ENCODE measurements around the gene MRPL14. TPM values are rescaled to one million over a fixed set of nuclear protein-coding genes. Genes with fewer than 3 reads are reported as not detected.

Gene MRPL14
- total RNA-seq, 6 experiments from 2014 or later: 50.9 to 64.2 (median 56.0) TPM

DNA sequence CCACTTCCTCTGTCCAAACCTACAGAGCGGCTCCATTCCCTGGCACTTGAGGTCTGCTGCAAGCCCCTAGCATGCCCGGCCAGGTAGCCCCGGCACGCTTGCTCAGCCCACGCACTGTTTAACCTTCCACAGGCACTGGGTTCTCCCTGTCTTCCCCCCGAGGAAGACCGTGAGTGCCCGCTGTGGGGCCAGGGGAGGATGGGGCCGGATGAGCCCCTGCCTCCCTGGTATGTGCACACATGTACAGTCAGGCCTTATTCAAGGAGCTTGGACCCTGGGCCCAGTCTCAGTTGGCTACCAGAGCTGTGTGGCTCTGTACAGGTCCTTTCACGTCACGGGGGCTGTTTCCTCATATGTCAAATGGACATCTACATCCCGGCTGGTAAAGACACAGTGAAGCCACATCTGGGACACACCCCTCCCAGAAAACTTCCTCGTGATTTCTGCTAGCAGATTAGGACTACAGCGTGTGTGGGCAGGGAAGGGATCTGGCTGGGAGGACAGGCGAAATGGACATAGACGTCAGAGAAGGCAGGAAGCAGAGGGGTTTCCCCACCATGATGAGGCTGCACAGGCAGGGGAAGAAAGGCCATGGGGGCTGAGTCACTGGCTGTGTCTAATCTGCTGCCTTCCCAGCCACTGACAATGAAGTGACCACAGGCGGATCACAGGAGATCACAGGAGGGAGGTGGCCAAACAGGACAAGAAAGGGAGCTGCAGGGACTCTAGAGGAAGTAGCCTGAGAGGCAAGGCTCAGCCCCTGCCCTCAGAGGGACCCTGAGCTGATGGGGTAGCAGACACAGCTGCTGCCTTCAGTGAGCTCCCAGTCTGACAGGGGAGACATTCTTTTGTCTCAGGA lies 62.9 kb downstream of the MRPL14 start:
- H3K27me3 Mint-ChIP-seq (ENCODE audit: insufficient read depth): peaks cover 2% of the 10 kb centered on the region
- TF ChIP-seq, protein P1, sequence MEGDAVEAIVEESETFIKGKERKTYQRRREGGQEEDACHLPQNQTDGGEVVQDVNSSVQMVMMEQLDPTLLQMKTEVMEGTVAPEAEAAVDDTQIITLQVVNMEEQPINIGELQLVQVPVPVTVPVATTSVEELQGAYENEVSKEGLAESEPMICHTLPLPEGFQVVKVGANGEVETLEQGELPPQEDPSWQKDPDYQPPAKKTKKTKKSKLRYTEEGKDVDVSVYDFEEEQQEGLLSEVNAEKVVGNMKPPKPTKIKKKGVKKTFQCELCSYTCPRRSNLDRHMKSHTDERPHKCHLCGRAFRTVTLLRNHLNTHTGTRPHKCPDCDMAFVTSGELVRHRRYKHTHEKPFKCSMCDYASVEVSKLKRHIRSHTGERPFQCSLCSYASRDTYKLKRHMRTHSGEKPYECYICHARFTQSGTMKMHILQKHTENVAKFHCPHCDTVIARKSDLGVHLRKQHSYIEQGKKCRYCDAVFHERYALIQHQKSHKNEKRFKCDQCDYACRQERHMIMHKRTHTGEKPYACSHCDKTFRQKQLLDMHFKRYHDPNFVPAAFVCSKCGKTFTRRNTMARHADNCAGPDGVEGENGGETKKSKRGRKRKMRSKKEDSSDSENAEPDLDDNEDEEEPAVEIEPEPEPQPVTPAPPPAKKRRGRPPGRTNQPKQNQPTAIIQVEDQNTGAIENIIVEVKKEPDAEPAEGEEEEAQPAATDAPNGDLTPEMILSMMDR (IDR thresholded peaks at IDR 0.05): no peak
- H3K9me3 Mint-ChIP-seq: no peaks in the 10 kb centered on the region
- peaks cover 82% of the 10 kb centered on the region for H3K4me1 Mint-ChIP-seq (ENCODE audit: low read depth)
- peak; percentile 92 for DNase-seq
- H3K4me3 Mint-ChIP-seq: peak overlapping the region; percentile 56; the same call in 1 of the 2 replicates
- H3K36me3 Mint-ChIP-seq (ENCODE audit: low read depth): no peaks in the 10 kb centered on the region
- peak overlapping the region; percentile 93 for H3K27ac Mint-ChIP-seq

GRCh38 chr6:44063561-44064059 lies 63.6 kb downstream of the MRPL14 start:
- Mint-ChIP-seq H3K4me1 (ENCODE audit: low read depth) (peaks cover 86% of the 10 kb centered on the region), H3K27me3 (ENCODE audit: insufficient read depth) (peaks cover 2% of the 10 kb centered on the region), H3K4me3 (no peak overlapping the region), H3K9me3 (no peaks in the 10 kb centered on the region), H3K27ac (peak overlapping the region; percentile 93; the same call in 1 of the 2 replicates), H3K36me3 (ENCODE audit: low read depth) (no peaks in the 10 kb centered on the region)
- TF ChIP-seq, protein P1 (IDR thresholded peaks at IDR 0.05): no peak
- no peak for DNase-seq

Other genes with a start within 250 kb of the MRPL14 start
- gene TMEM63B, start 102 bp upstream of the MRPL14 start, total RNA-seq (2021; fragmentation: NEBNext Ultra II Directional; extraction: Animal tissue kit (Norgen Biotek cat#: 25700)): 10 to 100 TPM; 38.3 to 55.1 (median 44.7) TPM
- not detected for gene CAPN11, start 31.4 kb upstream of the MRPL14 start, total RNA-seq (2021; fragmentation: NEBNext Ultra II Directional; extraction: Animal tissue kit (Norgen Biotek cat#: 25700))
- gene MYMX, start 89.5 kb upstream of the MRPL14 start, total RNA-seq (2021; fragmentation: NEBNext Ultra II Directional; extraction: Animal tissue kit (Norgen Biotek cat#: 25700)): not detected
- 10 to 100 TPM; 14.9 to 29.9 (median 26.8) TPM for gene SLC29A1, start 96.1 kb upstream of the MRPL14 start, total RNA-seq (2021; fragmentation: NEBNext Ultra II Directional; extraction: Animal tissue kit (Norgen Biotek cat#: 25700))
- gene HSP90AB1, start 119.6 kb upstream of the MRPL14 start, total RNA-seq (2021; fragmentation: NEBNext Ultra II Directional; extraction: Animal tissue kit (Norgen Biotek cat#: 25700)): 1,000 to 10,000 TPM in 1 of 6 experiments, 100 to 1,000 TPM in 5; 847 to 1,026 (median 920) TPM
- gene SLC35B2, start 130.1 kb upstream of the MRPL14 start, total RNA-seq (2021; fragmentation: NEBNext Ultra II Directional; extraction: Animal tissue kit (Norgen Biotek cat#: 25700)): 100 to 1,000 TPM; 108 to 132 (median 120) TPM
- 1 to 10 TPM; 4.2 to 6.7 (median 5.8) TPM for gene NFKBIE, start 138.1 kb upstream of the MRPL14 start, total RNA-seq (2021; fragmentation: NEBNext Ultra II Directional; extraction: Animal tissue kit (Norgen Biotek cat#: 25700))
- gene TMEM151B, start 143.0 kb upstream of the MRPL14 start, total RNA-seq (2021; fragmentation: NEBNext Ultra II Directional; extraction: Animal tissue kit (Norgen Biotek cat#: 25700)): not detected
- 10 to 100 TPM in 5 of 6 experiments, 1 to 10 TPM in 1; 8.8 to 11.5 (median 10.7) TPM for gene AARS2, start 185.9 kb upstream of the MRPL14 start, total RNA-seq (2021; fragmentation: NEBNext Ultra II Directional; extraction: Animal tissue kit (Norgen Biotek cat#: 25700))
- not detected for gene SPATS1, start 215.2 kb upstream of the MRPL14 start, total RNA-seq (2021; fragmentation: NEBNext Ultra II Directional; extraction: Animal tissue kit (Norgen Biotek cat#: 25700))

Measured in HFFc6 (cell line).